Measurements from ENCODE around the gene KLK10.

DNA sequence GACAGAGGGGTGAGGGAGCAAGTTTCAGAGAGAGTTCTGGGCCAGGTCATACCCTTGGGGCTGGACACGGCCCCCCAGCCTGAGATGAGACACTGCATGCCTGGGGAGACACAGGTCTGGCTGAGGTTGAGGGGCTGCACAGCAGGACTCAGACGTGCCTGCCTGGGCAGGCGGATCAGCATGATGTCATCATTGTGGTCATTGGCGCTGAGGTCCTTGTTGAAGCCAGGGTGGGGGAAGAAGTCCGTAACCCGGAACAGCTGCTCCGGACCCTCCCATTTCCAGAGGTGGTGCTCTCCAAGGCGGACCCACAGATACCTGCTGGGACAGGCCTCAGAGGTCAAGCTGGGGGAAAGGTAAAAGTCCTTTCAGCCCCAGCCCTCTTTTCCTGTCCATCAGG lies 13.1 kb downstream of the KLK10 start:
- TF ChIP-seq, protein P1, sequence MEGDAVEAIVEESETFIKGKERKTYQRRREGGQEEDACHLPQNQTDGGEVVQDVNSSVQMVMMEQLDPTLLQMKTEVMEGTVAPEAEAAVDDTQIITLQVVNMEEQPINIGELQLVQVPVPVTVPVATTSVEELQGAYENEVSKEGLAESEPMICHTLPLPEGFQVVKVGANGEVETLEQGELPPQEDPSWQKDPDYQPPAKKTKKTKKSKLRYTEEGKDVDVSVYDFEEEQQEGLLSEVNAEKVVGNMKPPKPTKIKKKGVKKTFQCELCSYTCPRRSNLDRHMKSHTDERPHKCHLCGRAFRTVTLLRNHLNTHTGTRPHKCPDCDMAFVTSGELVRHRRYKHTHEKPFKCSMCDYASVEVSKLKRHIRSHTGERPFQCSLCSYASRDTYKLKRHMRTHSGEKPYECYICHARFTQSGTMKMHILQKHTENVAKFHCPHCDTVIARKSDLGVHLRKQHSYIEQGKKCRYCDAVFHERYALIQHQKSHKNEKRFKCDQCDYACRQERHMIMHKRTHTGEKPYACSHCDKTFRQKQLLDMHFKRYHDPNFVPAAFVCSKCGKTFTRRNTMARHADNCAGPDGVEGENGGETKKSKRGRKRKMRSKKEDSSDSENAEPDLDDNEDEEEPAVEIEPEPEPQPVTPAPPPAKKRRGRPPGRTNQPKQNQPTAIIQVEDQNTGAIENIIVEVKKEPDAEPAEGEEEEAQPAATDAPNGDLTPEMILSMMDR (optimal IDR thresholded peaks at IDR 0.05 in 1 of 3, IDR thresholded peaks at IDR 0.05 in 1 of 3, conservative IDR thresholded peaks at IDR 0.05 in 1 of 3; ENCODE audit: extremely low read depth in 1 of 3, insufficient read depth in 2 of 3, low read length in 3 of 3) = no peak
- no peak for TF ChIP-seq EZH2 (IDR thresholded peaks at IDR 0.05; ENCODE audit: low read length)
